Activated naive CD8-positive, alpha-beta T cell treated with anti-CD3 and anti-CD28 coated beads, Interleukin-2, amount 10 ng/mL, durations not matched to agents 7 days and 5 days (primary cell): ENCODE results near the gene NTSR1. TPM values are rescaled to one million over a fixed set of nuclear protein-coding genes. Genes with fewer than 3 reads are reported as not detected.

Source experiments
- ATAC-seq: fragments of 150-1000 bp; cut with Tn5 transposase; one replicate; pipeline ENCODE4 v1.10.0; 2021; ENCODE audit warnings: low read depth, moderate library complexity
- POLR2A ChIA-PET: fragments of 350-600 bp; sonication (Branson Sonifier 250); formaldehyde crosslinking; loops from one replicate; lab custom pipeline; 2021; ENCODE audit warnings: antibody characterized with exemption; lab: Charles Lee
- DNase-seq: peaks from one replicate; pipeline ENCODE4 v3.0.0; 2021
- H3K27ac Mint-ChIP-seq: one replicate; pipeline ENCODE4 v1.8.0; 2022; ENCODE audit warnings: mild to moderate bottlenecking, mixed read lengths
- H3K27me3 Mint-ChIP-seq: one replicate; pipeline ENCODE4 v1.8.0; 2022; ENCODE audit warnings: mild to moderate bottlenecking, moderate library complexity, mixed read lengths
- H3K36me3 Mint-ChIP-seq: one replicate; pipeline ENCODE4 v1.8.0; 2021; ENCODE audit warnings: mild to moderate bottlenecking, mixed read lengths
- H3K4me1 Mint-ChIP-seq: one replicate; pipeline ENCODE4 v1.8.0; 2021; ENCODE audit warnings: mixed read lengths
- H3K4me3 Mint-ChIP-seq: one replicate; pipeline ENCODE4 v1.8.0; 2022; ENCODE audit warnings: mild to moderate bottlenecking, moderate library complexity, mixed read lengths
- H3K9me3 Mint-ChIP-seq: one replicate; pipeline ENCODE4 v1.8.0; 2021; ENCODE audit warnings: mixed read lengths
- total RNA-seq, 2 experiments: library from RNA; stranded (reverse); gene quantifications; one replicate each; pipeline ENCODE4 v1.2.3, GENCODE V29; 2021

Gene NTSR1
- total RNA-seq, result under 1 TPM; 0.33 to 0.37 TPM

DNA sequence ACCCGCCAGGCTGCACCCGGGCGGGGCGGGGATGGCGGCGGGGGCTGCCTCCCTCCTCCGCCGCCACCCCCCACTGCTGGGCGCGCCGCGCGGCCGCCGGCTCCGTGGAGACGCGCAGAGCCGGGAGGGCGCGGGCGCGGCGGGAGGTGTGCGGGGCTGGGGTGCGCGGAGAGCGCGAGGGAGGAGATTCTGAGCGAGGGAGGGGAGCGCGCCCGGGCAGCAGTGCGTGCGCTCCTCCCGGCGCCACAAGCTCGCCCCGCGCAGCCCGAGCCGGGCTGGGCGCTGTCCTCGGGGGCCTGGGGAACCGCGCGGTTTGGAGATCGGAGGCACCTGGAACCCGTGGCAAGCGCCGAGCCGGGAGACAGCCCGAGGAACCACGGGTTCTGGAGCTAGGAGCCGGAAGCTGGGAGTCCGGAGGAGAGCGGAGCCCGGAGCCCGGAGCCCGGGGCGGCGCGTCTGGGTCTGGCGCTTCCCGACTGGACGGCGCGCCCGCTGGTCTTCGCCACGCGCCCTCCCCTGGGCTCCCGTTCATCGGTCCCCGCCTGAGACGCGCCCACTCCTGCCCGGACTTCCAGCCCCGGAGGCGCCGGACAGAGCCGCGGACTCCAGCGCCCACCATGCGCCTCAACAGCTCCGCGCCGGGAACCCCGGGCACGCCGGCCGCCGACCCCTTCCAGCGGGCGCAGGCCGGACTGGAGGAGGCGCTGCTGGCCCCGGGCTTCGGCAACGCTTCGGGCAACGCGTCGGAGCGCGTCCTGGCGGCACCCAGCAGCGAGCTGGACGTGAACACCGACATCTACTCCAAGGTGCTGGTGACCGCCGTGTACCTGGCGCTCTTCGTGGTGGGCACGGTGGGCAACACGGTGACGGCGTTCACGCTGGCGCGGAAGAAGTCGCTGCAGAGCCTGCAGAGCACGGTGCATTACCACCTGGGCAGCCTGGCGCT is at the start of gene NTSR1:
Gene NTSR1 (plus strand): TSS at position 246 of the 946 bp plus-strand sequence. CDS start 372 bp downstream, at position 618.
- Mint-ChIP-seq H3K36me3 (no peaks in the 10 kb centered on the region), H3K4me1 (peaks cover 3% of the 10 kb centered on the region), H3K27me3 (peaks cover 41% of the 10 kb centered on the region), H3K4me3 (no peak within 1 kb of the TSS), H3K27ac (no peak within 1 kb of the TSS), H3K9me3 (no peaks in the 10 kb centered on the region)
- DNase-seq, result no peak
- POLR2A ChIA-PET, result no interaction called here
- ATAC-seq, result peak; percentile 19

DNA sequence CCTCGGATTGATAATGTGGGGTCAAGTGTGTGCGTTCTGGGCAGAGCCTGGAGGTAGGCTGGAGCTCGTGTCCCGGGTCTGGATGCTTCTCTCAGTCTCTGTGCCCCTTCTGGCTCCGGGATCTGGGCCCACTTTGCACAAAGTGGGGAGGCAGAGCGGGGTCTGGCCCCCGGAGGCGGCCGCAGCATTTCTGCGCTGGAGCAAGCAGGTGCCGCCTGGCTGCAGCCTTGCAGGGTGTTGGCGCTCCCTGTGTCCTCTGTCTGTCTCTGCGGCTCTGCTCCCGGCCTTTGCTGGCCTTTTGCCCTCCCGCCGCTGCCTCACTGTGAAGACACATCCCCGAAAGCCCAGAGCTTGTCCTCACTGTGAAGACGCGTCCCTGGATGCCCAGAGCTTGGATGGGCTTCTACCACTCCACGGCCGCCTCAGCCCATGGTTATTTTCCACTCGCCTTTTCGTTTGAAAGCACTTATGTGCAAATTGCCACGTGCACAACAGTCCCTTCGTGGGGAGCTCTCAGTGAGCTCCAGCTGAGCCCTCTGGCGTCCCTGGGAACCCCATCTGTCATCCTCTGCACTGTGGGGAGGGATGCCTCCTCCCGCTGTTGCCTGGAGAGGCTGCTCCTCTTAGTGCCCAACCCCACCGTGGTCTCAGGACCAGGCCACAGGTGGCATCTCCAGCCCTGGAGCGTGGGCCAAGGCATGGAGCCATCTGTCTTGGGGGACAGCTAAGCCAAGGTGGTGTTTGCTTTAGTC is 49.0 kb upstream of the NTSR1 start:
- H3K36me3 Mint-ChIP-seq, result peaks cover 5% of the 10 kb centered on the region
- H3K27ac Mint-ChIP-seq, result peak overlapping the region; percentile 65
- H3K4me3 Mint-ChIP-seq, result no peak overlapping the region
- H3K4me1 Mint-ChIP-seq, result peaks cover 3% of the 10 kb centered on the region
- no peaks in the 10 kb centered on the region for H3K9me3 Mint-ChIP-seq
- POLR2A ChIA-PET, result interaction anchor here (0.9 kb wide), 1 partner anchor 17 kb away, joined by 3 read pairs; no protein-coding TSS in a partner anchor
- H3K27me3 Mint-ChIP-seq, result no peaks in the 10 kb centered on the region
- no peak for ATAC-seq
- DNase-seq, result no peak

DNA sequence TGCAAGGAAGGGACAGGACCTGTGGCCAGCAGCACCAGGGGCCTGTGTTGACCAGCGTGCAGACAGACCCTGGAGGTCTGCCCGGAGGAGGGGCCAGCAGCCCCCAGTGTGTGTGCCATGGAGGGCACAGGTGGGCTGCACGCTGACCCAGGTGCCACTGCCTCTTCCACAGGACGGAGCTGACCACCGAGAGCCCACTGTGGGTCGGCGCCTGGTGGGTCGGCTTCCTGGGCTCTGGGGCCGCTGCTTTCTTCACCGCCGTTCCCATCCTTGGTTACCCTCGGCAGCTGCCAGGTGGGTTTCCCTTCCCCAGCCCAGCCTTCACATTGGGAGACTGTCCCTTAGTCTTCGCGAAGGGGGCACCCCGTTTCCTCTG is 48.4 kb upstream of the NTSR1 start:
- peaks cover 3% of the 10 kb centered on the region for H3K4me1 Mint-ChIP-seq
- peaks cover 7% of the 10 kb centered on the region for H3K36me3 Mint-ChIP-seq
- no peak overlapping the region for H3K27ac Mint-ChIP-seq
- H3K4me3 Mint-ChIP-seq, result no peak overlapping the region
- no peaks in the 10 kb centered on the region for H3K27me3 Mint-ChIP-seq
- POLR2A ChIA-PET, result interaction anchor here (0.9 kb wide), 1 partner anchor 17 kb away, joined by 3 read pairs; no protein-coding TSS in a partner anchor
- no peak for DNase-seq
- no peaks in the 10 kb centered on the region for H3K9me3 Mint-ChIP-seq
- no peak for ATAC-seq

DNA sequence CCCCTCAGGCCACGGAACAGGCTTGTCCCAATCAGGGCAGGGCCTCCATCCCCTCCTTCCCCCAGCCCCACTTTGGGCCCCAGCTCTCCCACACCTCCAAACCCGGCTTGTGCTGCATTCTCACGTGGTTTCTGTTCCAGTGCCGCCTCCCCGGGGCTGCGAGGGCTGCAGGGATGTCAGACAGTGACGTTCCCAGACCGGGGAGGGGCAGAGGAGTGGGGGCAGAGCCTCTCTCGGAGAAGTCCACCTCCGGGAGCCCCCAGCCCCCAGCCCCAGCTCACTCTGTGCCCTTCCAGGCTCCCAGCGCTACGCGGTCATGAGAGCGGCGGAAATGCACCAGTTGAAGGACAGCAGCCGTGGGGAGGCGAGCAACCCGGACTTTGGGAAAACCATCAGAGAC is 47.9 kb upstream of the NTSR1 start:
- H3K27me3 Mint-ChIP-seq, result no peaks in the 10 kb centered on the region
- POLR2A ChIA-PET, result no interaction called here
- DNase-seq (no peak), ATAC-seq (no peak)
- peaks cover 3% of the 10 kb centered on the region for H3K4me1 Mint-ChIP-seq
- peaks cover 7% of the 10 kb centered on the region for H3K36me3 Mint-ChIP-seq
- H3K9me3 Mint-ChIP-seq, result no peaks in the 10 kb centered on the region
- no peak overlapping the region for H3K4me3 Mint-ChIP-seq
- H3K27ac Mint-ChIP-seq, result no peak overlapping the region

DNA sequence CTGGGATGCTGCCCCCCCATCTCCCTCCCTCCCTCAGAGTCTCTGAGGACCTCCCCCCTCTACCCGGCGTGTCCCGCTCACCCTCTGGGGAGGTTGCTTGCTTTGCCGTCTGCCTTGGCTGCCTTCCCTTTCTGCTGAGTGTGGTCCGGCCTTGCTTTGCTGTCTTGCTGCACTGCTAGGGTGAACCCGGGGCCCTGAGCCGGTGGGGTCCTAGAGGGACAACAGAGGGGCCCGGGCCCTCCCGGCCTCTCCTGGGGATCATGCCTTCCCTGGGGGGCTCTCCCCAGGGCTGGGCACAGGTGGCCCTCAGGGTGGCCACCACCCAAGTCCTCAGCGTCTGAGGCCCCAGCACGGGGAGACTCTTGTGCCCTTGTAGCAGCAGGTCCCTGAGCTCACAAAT is 47.0 kb upstream of the NTSR1 start:
- no peak for DNase-seq
- Mint-ChIP-seq H3K4me1 (peaks cover 3% of the 10 kb centered on the region), H3K36me3 (peaks cover 5% of the 10 kb centered on the region), H3K4me3 (no peak overlapping the region), H3K9me3 (no peaks in the 10 kb centered on the region), H3K27ac (no peak overlapping the region), H3K27me3 (no peaks in the 10 kb centered on the region)
- no peak for ATAC-seq
- POLR2A ChIA-PET, result no interaction called here

DNA sequence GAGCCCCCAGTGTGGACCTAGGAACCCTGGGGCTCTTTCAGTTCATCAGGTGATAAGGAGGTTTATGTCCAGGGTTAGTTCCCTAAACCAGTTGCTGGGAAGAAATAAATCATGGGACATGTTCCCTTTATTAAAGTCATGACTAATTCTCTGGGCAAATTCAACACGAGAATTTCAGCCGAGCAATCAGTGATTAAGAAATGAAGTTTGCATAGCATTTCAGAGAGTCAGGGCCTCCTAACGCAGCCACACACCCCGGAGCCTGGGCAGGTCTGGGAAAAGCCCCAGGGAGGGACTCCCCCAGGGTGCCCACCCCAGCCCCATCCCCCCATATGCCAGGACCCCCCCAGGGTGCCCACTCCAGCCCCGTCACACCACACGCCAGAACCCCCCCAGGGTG is 46.2 kb upstream of the NTSR1 start:
- Mint-ChIP-seq H3K27me3 (no peaks in the 10 kb centered on the region), H3K4me3 (no peak overlapping the region), H3K27ac (no peak overlapping the region), H3K36me3 (peaks cover 10% of the 10 kb centered on the region), H3K4me1 (peaks cover 3% of the 10 kb centered on the region), H3K9me3 (no peaks in the 10 kb centered on the region)
- DNase-seq (no peak), ATAC-seq (no peak)
- POLR2A ChIA-PET, result no interaction called here

DNA sequence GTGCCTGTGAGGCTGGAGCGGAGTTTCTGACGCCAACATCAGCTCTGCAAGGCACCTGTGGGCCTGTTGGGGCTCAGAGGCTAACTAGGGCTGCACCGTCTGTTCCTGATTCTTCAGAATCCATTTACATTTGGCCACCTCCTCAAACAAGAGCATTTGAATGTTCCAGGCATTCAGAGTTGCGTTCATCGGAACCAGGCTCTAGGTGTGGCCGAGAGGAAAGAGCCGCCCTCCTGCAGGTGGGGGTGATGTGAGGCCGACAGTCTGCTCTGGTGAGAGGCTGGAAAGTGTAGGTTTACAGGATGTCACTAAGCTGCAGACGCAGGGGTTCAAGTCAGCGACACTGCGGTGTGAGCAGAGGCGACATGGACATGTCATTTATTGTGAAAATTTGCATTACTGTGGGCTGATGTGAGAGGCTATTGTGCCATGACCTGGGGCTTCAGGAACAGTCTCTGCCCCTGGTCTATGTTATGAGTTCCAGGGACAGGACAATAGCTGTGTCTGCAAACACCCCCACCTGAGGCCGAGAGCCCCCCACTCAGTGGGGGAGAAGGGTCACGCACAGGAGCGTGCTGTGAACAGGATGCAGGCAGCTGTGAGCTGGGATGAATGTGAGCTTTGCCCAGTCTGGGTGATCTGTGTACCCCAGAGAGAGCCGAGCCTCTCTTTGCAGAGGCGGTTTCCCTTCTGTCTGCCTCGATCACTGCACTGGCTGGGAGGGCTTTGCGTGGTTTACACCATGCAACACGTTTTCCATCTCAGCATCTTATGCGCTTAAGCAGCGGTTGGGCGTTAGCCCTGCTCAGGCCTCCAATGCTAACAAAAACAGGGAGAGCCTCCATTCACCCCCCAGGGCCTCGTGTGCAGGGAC is 45.3 kb upstream of the NTSR1 start:
- Mint-ChIP-seq H3K27me3 (no peaks in the 10 kb centered on the region), H3K4me1 (peaks cover 3% of the 10 kb centered on the region), H3K36me3 (peaks cover 16% of the 10 kb centered on the region), H3K9me3 (no peaks in the 10 kb centered on the region), H3K27ac (no peak overlapping the region), H3K4me3 (no peak overlapping the region)
- no peak for DNase-seq
- no peak for ATAC-seq
- POLR2A ChIA-PET, result no interaction called here

DNA sequence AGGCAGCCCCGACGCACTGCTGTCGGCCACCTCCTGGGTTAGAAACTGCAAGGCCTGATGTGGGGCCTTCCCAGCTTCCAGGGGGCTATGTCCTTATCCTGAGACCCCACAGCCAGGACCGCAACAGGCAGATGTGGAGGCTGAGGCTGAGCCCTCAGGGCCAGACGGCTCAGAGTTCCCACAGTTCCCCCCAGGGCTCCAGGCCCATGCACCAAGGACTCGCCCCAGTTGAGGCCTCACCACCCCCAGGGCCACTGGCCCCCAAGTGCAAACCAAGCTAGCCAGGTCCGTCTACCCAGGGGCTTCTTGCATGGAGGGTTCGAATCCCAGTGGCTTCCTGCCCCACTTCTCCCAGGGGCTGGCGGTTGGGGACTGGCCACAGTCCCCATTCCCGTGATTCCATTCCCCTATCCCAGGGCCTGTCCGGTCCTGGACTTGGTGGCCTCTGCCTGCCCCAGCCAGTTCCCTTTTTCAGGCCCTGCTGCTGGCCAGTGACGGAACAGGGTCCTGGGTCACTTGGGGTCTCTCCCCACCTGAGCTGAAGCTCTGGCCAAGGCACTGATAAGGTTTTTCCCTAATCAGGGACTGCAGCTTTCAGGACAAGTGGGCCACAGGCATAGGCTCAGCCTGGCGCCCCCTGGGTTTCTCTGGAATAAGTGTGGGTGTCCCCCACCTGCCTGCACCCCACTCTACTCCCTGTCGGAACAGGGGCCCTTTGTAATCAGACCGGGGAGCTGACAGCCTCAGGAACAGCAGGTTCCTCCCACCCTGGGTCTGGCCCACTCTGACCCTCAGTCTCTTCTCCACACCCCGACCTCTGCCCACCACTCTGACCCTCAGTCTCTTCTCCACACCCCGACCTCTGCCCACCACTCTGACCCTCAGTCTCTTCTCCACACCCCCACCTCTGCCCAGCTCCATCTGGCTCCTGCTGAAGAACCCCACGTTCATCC is 44.3 kb upstream of the NTSR1 start:
- DNase-seq (no peak), ATAC-seq (no peak)
- no peak overlapping the region for H3K4me3 Mint-ChIP-seq
- no peaks in the 10 kb centered on the region for H3K9me3 Mint-ChIP-seq
- H3K27me3 Mint-ChIP-seq, result no peaks in the 10 kb centered on the region
- POLR2A ChIA-PET, result no interaction called here
- peaks cover 17% of the 10 kb centered on the region for H3K36me3 Mint-ChIP-seq
- H3K4me1 Mint-ChIP-seq, result peaks cover 2% of the 10 kb centered on the region
- peak overlapping the region; percentile 60 for H3K27ac Mint-ChIP-seq

DNA sequence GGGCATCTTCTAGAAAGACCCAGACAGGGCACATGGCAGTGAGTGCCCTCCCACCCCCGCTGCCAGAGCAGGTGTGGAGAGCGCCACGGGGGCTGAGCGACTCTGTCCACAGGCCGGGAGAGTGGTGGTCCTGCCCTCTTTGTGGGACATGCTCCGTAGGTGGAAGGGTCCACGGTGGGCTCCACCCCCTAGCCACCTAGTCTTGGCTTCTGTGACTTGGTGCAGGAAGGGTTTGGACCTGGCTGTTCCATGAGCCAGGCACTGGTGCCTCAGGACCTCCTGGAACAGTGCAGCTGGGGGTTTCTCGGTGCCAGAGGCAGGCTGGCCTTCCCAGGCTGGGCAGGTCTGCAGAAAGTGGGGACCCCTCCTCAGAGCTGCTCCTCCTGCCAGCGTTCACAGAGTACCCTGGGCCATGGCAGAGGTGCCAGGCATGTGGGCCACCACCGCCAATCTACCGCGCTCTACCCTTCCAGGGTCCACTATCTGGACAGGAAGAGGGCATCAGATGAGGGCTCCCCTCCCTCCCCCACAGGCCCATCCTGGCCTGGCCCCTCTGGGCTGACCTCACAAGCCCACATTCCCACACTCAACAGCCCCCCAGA is 43.4 kb upstream of the NTSR1 start:
- Mint-ChIP-seq H3K27me3 (no peaks in the 10 kb centered on the region), H3K4me3 (no peak overlapping the region), H3K36me3 (peaks cover 22% of the 10 kb centered on the region), H3K9me3 (no peaks in the 10 kb centered on the region), H3K27ac (peak overlapping the region; percentile 60), H3K4me1 (peaks cover 8% of the 10 kb centered on the region)
- DNase-seq (no peak), ATAC-seq (no peak)
- POLR2A ChIA-PET, result no interaction called here

DNA sequence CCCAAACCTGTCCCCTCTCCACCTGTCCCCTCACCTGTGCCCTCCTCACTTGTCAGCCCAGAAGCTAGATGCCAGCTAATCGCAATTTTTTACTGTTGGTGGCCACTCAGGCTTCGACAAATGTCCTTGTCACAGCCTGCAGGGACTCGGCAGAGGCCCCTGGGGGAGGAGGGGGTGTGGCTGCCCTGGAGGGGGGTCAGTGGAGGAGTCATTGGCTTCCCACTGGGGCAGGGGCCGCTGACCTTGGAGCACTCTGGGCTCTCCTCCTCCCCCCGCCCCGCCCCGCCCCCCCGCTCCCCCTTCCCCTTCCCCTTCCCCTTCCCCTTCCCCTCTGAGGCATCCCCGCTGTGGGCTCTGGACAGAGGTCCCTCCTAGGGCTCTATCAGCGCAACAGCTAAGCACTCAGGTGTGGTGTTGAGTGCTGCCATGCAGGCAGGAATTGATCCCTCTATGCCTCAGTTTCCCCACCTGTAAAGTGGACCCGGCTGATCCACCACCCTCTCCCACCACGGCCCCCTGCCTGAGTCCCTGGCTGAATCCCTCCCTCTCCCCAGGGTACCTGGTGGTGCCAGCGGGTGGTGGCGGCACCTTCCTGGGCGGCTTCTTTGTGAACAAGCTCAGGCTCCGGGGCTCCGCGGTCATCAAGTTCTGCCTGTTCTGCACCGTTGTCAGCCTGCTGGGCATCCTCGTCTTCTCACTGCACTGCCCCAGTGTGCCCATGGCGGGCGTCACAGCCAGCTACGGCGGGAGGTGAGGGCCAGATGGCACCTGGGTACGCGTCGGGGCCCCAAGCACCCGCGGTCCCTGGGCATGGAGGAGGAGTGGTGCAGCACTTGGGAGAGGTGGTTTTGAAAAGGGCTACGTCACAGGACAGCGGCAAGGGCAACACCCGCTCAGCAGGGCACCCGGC is 42.6 kb upstream of the NTSR1 start:
- H3K4me1 Mint-ChIP-seq, result peaks cover 8% of the 10 kb centered on the region
- no peaks in the 10 kb centered on the region for H3K9me3 Mint-ChIP-seq
- H3K27ac Mint-ChIP-seq, result no peak overlapping the region
- H3K36me3 Mint-ChIP-seq, result peaks cover 22% of the 10 kb centered on the region
- no peak for ATAC-seq
- H3K27me3 Mint-ChIP-seq, result no peaks in the 10 kb centered on the region
- DNase-seq, result no peak
- H3K4me3 Mint-ChIP-seq, result no peak overlapping the region
- POLR2A ChIA-PET, result no interaction called here

DNA sequence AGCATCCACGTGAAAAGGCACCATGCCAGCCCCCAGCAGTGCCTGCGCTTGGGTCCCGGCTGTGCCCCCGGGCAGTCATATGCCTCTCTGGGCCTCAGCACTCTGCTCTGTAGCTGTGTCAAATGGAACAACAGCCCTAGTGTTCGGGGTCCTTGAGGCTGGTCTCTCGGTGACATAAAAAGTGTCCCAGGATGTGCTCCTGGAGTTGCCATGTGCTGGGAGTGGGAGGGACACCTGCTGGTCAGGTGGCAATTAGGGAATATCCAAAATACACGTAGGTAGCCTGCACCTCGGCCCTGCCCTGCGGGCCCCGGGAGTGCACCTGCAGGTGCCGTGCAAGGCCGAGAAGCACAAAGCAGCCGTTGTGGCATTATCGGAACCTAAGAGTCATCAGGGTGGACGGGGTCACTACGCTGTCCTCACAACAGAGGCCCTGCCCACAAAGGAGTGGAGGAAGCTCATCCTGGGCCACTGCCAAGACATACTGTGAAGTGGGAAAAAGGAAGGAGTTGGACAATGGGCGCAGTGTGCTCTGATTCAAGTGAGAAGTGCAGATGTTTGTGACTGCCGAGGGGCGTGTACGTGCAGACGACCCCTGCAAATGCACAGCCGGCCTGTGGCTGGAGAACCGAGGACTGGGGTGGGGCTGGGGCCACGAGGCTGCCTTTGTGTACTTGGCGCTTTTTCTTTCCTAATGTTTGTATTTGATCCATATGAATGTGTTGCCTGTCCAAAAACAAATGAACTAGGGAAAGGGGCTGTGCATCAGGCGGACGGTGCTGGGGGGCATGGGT is 41.7 kb upstream of the NTSR1 start:
- H3K4me3 Mint-ChIP-seq, result no peak overlapping the region
- no peaks in the 10 kb centered on the region for H3K27me3 Mint-ChIP-seq
- peaks cover 8% of the 10 kb centered on the region for H3K4me1 Mint-ChIP-seq
- H3K36me3 Mint-ChIP-seq, result peaks cover 22% of the 10 kb centered on the region
- H3K27ac Mint-ChIP-seq, result peak overlapping the region; percentile 60
- no peaks in the 10 kb centered on the region for H3K9me3 Mint-ChIP-seq
- POLR2A ChIA-PET, result no interaction called here
- no peak for ATAC-seq
- DNase-seq, result no peak
